GM23338 (cell line): ENCODE results near the gene NEUROG2. TPM values are rescaled to one million over a fixed set of nuclear protein-coding genes. Genes with fewer than 3 reads are reported as not detected.

Experiments used
- ATAC-seq: fragments of 200-7000 bp; cut with Tn5 transposase; 3 replicates; pipeline ENCODE4 v1.9.1; 2020
- DNase-seq: peaks from one replicate; pipeline ENCODE4 v3.0.0-alpha.2; 2015; ENCODE audit warnings: low spot score
- H2AFZ ChIP-seq: fragments of 200-600 bp; sonication (generic); 2 replicates; pipeline ENCODE4 v1.8.0; 2016; ENCODE audit warnings: antibody characterized with exemption, mild to moderate bottlenecking, moderate library complexity
- H3F3A ChIP-seq: fragments of 200-600 bp; sonication (generic); replicated peaks from 2 replicates; pipeline ENCODE4 v1.8.0; 2017; ENCODE audit warnings: antibody characterized with exemption, mixed run types, low read depth
- H3K27ac ChIP-seq: fragments of 200-600 bp; sonication (generic); 2 replicates; pipeline ENCODE4 v1.6.1; 2016; ENCODE audit warnings: low read depth
- H3K27me3 ChIP-seq: fragments of 200-600 bp; sonication (generic); 2 replicates; pipeline ENCODE4 v1.8.0; 2016; ENCODE audit warnings: mild to moderate bottlenecking, mixed run types, moderate library complexity; ENCODE audit not compliant: insufficient read depth
- H3K36me3 ChIP-seq: fragments of 200-600 bp; sonication (generic); 2 replicates; pipeline ENCODE4 v1.8.0; 2016; ENCODE audit warnings: mild to moderate bottlenecking; ENCODE audit not compliant: insufficient read depth
- H3K4me1 ChIP-seq: fragments of 200-600 bp; sonication (generic); 2 replicates; pipeline ENCODE4 v1.8.0; 2016; ENCODE audit warnings: mild to moderate bottlenecking, moderate library complexity; ENCODE audit not compliant: insufficient read depth
- H3K4me2 ChIP-seq: fragments of 200-600 bp; sonication (generic); 2 replicates; pipeline ENCODE4 v1.7.1; 2017; ENCODE audit warnings: mixed run types
- H3K4me3 ChIP-seq: fragments of 200-600 bp; sonication (generic); 2 replicates; pipeline ENCODE4 v1.6.1; 2016; ENCODE audit warnings: mixed run types
- H3K79me2 ChIP-seq: fragments of 200-600 bp; sonication (generic); replicated peaks from 2 replicates; pipeline ENCODE4 v1.8.0; 2017; ENCODE audit warnings: mild to moderate bottlenecking; ENCODE audit not compliant: insufficient read depth
- H3K9me2 ChIP-seq: fragments of 200-600 bp; sonication (generic); 2 replicates; pipeline ENCODE4 v1.8.0; 2017; ENCODE audit not compliant: insufficient read depth
- H4K20me1 ChIP-seq: fragments of 200-600 bp; sonication (generic); replicated peaks from 2 replicates; pipeline ENCODE4 v1.8.0; 2017; ENCODE audit warnings: mild to moderate bottlenecking; ENCODE audit not compliant: insufficient read depth
- H3K27ac Mint-ChIP-seq: 2 replicates; pipeline ENCODE4 v1.8.0; 2020; ENCODE audit warnings: inconsistent platforms, mild to moderate bottlenecking, moderate library complexity, mixed read lengths
- H3K27me3 Mint-ChIP-seq: 3 replicates; pipeline ENCODE4 v1.8.0; 2022; ENCODE audit warnings: low read depth, mild to moderate bottlenecking, moderate library complexity, mixed read lengths, inconsistent platforms; ENCODE audit not compliant: insufficient read depth, poor library complexity
- H3K36me3 Mint-ChIP-seq: 3 replicates; pipeline ENCODE4 v1.8.0; 2021; ENCODE audit warnings: low read depth, mild to moderate bottlenecking, inconsistent platforms, moderate library complexity, mixed read lengths
- H3K4me1 Mint-ChIP-seq: 3 replicates; pipeline ENCODE4 v1.8.0; 2020; ENCODE audit warnings: mild to moderate bottlenecking, inconsistent platforms, mixed read lengths
- H3K4me3 Mint-ChIP-seq: 3 replicates; pipeline ENCODE4 v1.8.0; 2021; ENCODE audit warnings: moderate library complexity, mild to moderate bottlenecking, inconsistent platforms, mixed read lengths
- H3K9me3 Mint-ChIP-seq: 3 replicates; pipeline ENCODE4 v1.8.0; 2020; ENCODE audit warnings: moderate library complexity, mild to moderate bottlenecking, inconsistent platforms, mixed read lengths
- CREB1 ChIP-seq: fragments of 250-450 bp; sonication (Bioruptor Pico); IDR thresholded peaks from 2 replicates; pipeline ENCODE4 v1.5.0; 2020; ENCODE audit warnings: low read depth, mild to moderate bottlenecking, moderate library complexity
- CTCF ChIP-seq, 2 experiments: fragments of 200-600 bp in 1 of 2; sonication (generic) in 1 of 2; conservative IDR thresholded peaks; 2 replicates each; pipeline versions ENCODE4 v1.5.1 to v1.6.1; 2016 to 2017; ENCODE audit warnings: antibody characterized with exemption in 2 of 2, low read depth in 2 of 2, mild to moderate bottlenecking in 2 of 2, moderate library complexity in 1 of 2
- EZH2 ChIP-seq: fragments of 200-600 bp; sonication (generic); IDR thresholded peaks from one replicate; pipeline ENCODE4 v1.8.0; 2017; ENCODE audit warnings: antibody characterized with exemption, mild to moderate bottlenecking, low read depth; ENCODE audit not compliant: unreplicated experiment
- EZH2phosphoT487 ChIP-seq: fragments of 200-600 bp; sonication (generic); IDR thresholded peaks from one replicate; pipeline ENCODE4 v1.8.1; 2018; ENCODE audit warnings: antibody characterized with exemption; ENCODE audit not compliant: unreplicated experiment
- JUNB ChIP-seq: IDR thresholded peaks from one replicate; pipeline ENCODE4 v1.6.1; 2016; ENCODE audit warnings: antibody characterized with exemption; ENCODE audit not compliant: unreplicated experiment
- NANOG ChIP-seq: IDR thresholded peaks from 2 replicates; pipeline ENCODE4 v1.6.1; 2016; ENCODE audit warnings: antibody characterized with exemption, borderline replicate concordance
- POLR2AphosphoS5 ChIP-seq: IDR thresholded peaks from 2 replicates; pipeline ENCODE4 v1.6.1; 2016; ENCODE audit warnings: antibody characterized with exemption, low read depth
- REST ChIP-seq: IDR thresholded peaks from one replicate; pipeline ENCODE4 v1.6.1; 2018; ENCODE audit warnings: antibody characterized with exemption; ENCODE audit not compliant: unreplicated experiment
- STAT1 ChIP-seq: IDR thresholded peaks from one replicate; pipeline ENCODE4 v1.6.1; 2016; ENCODE audit warnings: antibody characterized with exemption; ENCODE audit not compliant: unreplicated experiment
- ZNF114 ChIP-seq: fragments of 250-450 bp; sonication (Bioruptor Pico); IDR thresholded peaks from 2 replicates; pipeline ENCODE4 v1.5.0; 2020; ENCODE audit warnings: mild to moderate bottlenecking, moderate library complexity
- ZNF331 ChIP-seq: fragments of 250-450 bp; sonication (Bioruptor Pico); IDR thresholded peaks from 2 replicates; pipeline ENCODE4 v1.5.0; 2020; ENCODE audit warnings: low read depth, mild to moderate bottlenecking, moderate library complexity
- polyA plus RNA-seq: library from polyadenylated mRNA; unstranded; fragments of >200 nt; fragmentation: Nextera tagmentation; extraction: Ambion mirVana; gene quantifications from 2 replicates; pipeline ENCODE4 v1.2.1, GENCODE V29; 2016
- total RNA-seq: library from RNA; depleted of rRNA; stranded (reverse); fragments of >200 nt; shearing (Covaris generic); gene quantifications from 2 replicates; pipeline ENCODE4 v1.2.3, GENCODE V29; 2014
- TF ChIP-seq, protein P1 (sequence below): IDR thresholded peaks from 2 replicates; pipeline ENCODE4 v1.6.1; 2016; ENCODE audit warnings: antibody characterized with exemption
- TF ChIP-seq, protein P2 (sequence below): fragments of 250-450 bp; sonication (Bioruptor Pico); IDR thresholded peaks from 2 replicates; pipeline ENCODE4 v1.5.0; 2020; ENCODE audit warnings: mild to moderate bottlenecking, moderate library complexity

NEUROG2 gene
- total and polyA plus RNA-seq, 2 experiments from 2014 or later: not detected

GRCh38 chr4:112562254-112562879 lies 46.4 kb upstream of the NEUROG2 start:
- no peaks in the 10 kb centered on the region for H3K27me3 ChIP-seq
- Mint-ChIP-seq H3K4me1 (peaks cover 6% of the 10 kb centered on the region; the same call in 2 of the 3 replicates), H3K27ac (no peak overlapping the region), H3K27me3 (no peaks in the 10 kb centered on the region), H3K36me3 (peaks cover 17% of the 10 kb centered on the region), H3K4me3 (no peak overlapping the region), H3K9me3 (no peaks in the 10 kb centered on the region)
- no peaks in the 10 kb centered on the region for H3K9me2 ChIP-seq
- no peak overlapping the region for H3K4me3 ChIP-seq
- H3F3A ChIP-seq: no peaks in the 10 kb centered on the region
- no peak overlapping the region for H3K4me2 ChIP-seq
- H3K36me3 ChIP-seq: no peaks in the 10 kb centered on the region
- DNase-seq (no peak), ATAC-seq (no peak)
- no peaks in the 10 kb centered on the region for H3K79me2 ChIP-seq
- H3K4me1 ChIP-seq: no peaks in the 10 kb centered on the region
- H3K27ac ChIP-seq: no peak overlapping the region
- no peaks in the 10 kb centered on the region for H4K20me1 ChIP-seq
- TF ChIP-seq JUNB: no peak
- no peak for TF ChIP-seq EZH2phosphoT487
- TF ChIP-seq, protein P1, sequence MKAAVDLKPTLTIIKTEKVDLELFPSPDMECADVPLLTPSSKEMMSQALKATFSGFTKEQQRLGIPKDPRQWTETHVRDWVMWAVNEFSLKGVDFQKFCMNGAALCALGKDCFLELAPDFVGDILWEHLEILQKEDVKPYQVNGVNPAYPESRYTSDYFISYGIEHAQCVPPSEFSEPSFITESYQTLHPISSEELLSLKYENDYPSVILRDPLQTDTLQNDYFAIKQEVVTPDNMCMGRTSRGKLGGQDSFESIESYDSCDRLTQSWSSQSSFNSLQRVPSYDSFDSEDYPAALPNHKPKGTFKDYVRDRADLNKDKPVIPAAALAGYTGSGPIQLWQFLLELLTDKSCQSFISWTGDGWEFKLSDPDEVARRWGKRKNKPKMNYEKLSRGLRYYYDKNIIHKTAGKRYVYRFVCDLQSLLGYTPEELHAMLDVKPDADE: no peak
- no peak for TF ChIP-seq ZNF331 (CRISPR knock-in tag)
- TF ChIP-seq, protein P2, sequence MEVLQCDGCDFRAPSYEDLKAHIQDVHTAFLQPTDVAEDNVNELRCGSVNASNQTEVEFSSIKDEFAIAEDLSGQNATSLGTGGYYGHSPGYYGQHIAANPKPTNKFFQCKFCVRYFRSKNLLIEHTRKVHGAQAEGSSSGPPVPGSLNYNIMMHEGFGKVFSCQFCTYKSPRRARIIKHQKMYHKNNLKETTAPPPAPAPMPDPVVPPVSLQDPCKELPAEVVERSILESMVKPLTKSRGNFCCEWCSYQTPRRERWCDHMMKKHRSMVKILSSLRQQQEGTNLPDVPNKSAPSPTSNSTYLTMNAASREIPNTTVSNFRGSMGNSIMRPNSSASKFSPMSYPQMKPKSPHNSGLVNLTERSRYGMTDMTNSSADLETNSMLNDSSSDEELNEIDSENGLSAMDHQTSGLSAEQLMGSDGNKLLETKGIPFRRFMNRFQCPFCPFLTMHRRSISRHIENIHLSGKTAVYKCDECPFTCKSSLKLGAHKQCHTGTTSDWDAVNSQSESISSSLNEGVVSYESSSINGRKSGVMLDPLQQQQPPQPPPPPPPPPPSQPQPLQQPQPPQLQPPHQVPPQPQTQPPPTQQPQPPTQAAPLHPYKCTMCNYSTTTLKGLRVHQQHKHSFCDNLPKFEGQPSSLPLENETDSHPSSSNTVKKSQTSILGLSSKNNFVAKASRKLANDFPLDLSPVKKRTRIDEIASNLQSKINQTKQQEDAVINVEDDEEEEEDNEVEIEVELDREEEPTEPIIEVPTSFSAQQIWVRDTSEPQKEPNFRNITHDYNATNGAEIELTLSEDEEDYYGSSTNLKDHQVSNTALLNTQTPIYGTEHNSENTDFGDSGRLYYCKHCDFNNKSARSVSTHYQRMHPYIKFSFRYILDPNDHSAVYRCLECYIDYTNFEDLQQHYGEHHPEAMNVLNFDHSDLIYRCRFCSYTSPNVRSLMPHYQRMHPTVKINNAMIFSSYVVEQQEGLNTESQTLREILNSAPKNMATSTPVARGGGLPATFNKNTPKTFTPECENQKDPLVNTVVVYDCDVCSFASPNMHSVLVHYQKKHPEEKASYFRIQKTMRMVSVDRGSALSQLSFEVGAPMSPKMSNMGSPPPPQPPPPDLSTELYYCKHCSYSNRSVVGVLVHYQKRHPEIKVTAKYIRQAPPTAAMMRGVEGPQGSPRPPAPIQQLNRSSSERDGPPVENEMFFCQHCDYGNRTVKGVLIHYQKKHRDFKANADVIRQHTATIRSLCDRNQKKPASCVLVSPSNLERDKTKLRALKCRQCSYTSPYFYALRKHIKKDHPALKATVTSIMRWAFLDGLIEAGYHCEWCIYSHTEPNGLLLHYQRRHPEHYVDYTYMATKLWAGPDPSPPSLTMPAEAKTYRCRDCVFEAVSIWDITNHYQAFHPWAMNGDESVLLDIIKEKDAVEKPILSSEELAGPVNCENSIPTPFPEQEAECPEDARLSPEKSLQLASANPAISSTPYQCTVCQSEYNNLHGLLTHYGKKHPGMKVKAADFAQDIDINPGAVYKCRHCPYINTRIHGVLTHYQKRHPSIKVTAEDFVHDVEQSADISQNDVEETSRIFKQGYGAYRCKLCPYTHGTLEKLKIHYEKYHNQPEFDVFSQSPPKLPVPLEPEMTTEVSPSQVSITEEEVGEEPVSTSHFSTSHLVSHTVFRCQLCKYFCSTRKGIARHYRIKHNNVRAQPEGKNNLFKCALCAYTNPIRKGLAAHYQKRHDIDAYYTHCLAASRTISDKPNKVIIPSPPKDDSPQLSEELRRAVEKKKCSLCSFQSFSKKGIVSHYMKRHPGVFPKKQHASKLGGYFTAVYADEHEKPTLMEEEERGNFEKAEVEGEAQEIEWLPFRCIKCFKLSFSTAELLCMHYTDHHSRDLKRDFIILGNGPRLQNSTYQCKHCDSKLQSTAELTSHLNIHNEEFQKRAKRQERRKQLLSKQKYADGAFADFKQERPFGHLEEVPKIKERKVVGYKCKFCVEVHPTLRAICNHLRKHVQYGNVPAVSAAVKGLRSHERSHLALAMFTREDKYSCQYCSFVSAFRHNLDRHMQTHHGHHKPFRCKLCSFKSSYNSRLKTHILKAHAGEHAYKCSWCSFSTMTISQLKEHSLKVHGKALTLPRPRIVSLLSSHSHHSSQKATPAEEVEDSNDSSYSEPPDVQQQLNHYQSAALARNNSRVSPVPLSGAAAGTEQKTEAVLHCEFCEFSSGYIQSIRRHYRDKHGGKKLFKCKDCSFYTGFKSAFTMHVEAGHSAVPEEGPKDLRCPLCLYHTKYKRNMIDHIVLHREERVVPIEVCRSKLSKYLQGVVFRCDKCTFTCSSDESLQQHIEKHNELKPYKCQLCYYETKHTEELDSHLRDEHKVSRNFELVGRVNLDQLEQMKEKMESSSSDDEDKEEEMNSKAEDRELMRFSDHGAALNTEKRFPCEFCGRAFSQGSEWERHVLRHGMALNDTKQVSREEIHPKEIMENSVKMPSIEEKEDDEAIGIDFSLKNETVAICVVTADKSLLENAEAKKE (CRISPR knock-in tag): no peak
- no peak for TF ChIP-seq POLR2AphosphoS5
- TF ChIP-seq CREB1 (CRISPR knock-in tag): no peak
- TF ChIP-seq CTCF (conservative IDR thresholded peaks at IDR 0.05; ENCODE audit: low read depth in 2 of 2): no peak
- TF ChIP-seq STAT1: no peak
- TF ChIP-seq NANOG: no peak
- TF ChIP-seq EZH2: no peak
- no peak for TF ChIP-seq REST
- no peak for TF ChIP-seq ZNF114
- no peak overlapping the region for H2AFZ ChIP-seq
